ENCODE data around the gene IQCK. TPM values are rescaled to one million over a fixed set of nuclear protein-coding genes. Genes with fewer than 3 reads are reported as not detected.

IQCK gene
- total RNA-seq, 6 experiments from 2014 or later, result 2.0 to 4.7 (median 3.9) TPM

DNA sequence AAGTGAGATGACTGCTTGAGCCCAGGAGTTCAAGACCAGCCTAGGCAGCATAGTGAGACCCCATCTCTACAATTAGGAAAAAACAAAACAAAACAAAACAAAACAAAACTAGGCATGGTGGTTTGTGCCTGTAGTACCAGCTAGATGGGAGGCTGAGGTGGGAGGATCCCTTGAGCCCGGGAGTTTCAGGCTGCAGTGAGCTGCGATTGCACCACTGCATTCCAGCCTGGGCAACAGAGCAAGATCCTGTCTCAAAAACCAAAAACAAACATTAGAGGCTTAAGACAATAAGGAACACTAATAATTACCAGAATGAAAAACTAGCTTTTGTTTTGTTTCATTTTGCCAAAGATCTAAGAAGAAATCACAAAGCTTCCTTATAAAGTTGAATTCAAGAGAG is 97.3 kb downstream of the IQCK start:
- TF ChIP-seq POLR2A (IDR thresholded peaks at IDR 0.05) (no peak), CTCF (IDR thresholded peaks at IDR 0.05) (no peak)
- intact Hi-C loops (cut with DNase I), result no loop called here
- DNase-seq (no peak), ATAC-seq (no peak)
- no peak overlapping the region for H3K27ac ChIP-seq
- peaks cover 0 to 6% (median 0%) of the 10 kb centered on the region in 4 donors for H3K4me1 ChIP-seq
- H3K4me3 ChIP-seq, result no peak overlapping the region
- H3K27me3 ChIP-seq, result no peaks in the 10 kb centered on the region
- H3K36me3 ChIP-seq, result no peaks in the 10 kb centered on the region
- no peaks in the 10 kb centered on the region for H3K9me3 ChIP-seq
- WGBS (ENCODE audit: insufficient coverage, low coverage, low lambda C conversion rate, missing lambda C conversion rate), result 25% methylated on average over 2 of the region's 2 CpGs

- Histone ChIP-seq H3K36me3 (no peaks in the 10 kb centered on the region), H3K9me3 (no peaks in the 10 kb centered on the region), H3K4me3 (no peak overlapping the region), H3K27me3 (no peaks in the 10 kb centered on the region), H3K27ac (peak overlapping the region in 1 of 3 donors; percentile 4), H3K4me1 (no peaks in the 10 kb centered on the region)
- TF ChIP-seq CTCF (IDR thresholded peaks at IDR 0.05) (no peak), POLR2A (IDR thresholded peaks at IDR 0.05) (no peak)
- WGBS (ENCODE audit: insufficient coverage, low coverage, low lambda C conversion rate, missing lambda C conversion rate), result 41% methylated on average over 3 of the region's 3 CpGs
- DNase-seq (peak in 1 of 3 donors; percentile 31), ATAC-seq (peak; percentile 48 to 95 (median 69))
- intact Hi-C loops (cut with DNase I), result no loop called here
Observed at GRCh38 chr16:19817122-19817521, 99.1 kb downstream of the IQCK start.

DNA sequence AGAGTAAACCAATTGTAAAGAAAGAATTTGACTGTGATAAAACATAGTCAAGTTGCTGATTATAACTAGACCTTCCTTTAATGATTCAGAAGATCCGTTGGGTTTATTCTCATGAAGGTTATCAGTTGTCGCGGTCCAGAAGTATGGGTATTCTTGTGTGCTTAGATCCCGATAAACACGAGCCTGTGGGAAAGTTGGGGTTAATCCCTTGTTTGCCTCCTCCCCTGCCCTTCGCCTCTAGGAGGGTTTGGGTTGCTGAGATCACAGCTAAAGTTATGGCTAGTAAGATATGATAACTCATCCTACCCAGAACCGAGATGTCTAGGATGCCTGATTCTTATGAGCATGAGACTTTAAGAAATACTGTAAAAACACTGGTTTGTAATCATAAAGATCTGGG is 99.8 kb downstream of the IQCK start:
- no peak overlapping the region for H3K27ac ChIP-seq
- TF ChIP-seq POLR2A (IDR thresholded peaks at IDR 0.05) (no peak), CTCF (IDR thresholded peaks at IDR 0.05) (no peak)
- WGBS (ENCODE audit: insufficient coverage, low coverage, low lambda C conversion rate, missing lambda C conversion rate), result 67% methylated on average over 7 of the region's 7 CpGs
- intact Hi-C loops (cut with DNase I), result no loop called here
- no peaks in the 10 kb centered on the region for H3K4me1 ChIP-seq
- DNase-seq (no peak), ATAC-seq (no peak)
- H3K4me3 ChIP-seq, result no peak overlapping the region
- no peaks in the 10 kb centered on the region for H3K27me3 ChIP-seq
- H3K9me3 ChIP-seq, result no peaks in the 10 kb centered on the region
- H3K36me3 ChIP-seq, result no peaks in the 10 kb centered on the region

- H3K4me3 ChIP-seq, result no peak overlapping the region
- WGBS (ENCODE audit: insufficient coverage, low coverage, low lambda C conversion rate, missing lambda C conversion rate), result 60% methylated on average over 2 of the region's 2 CpGs
- DNase-seq, result no peak
- H3K4me1 ChIP-seq, result no peaks in the 10 kb centered on the region
- no peaks in the 10 kb centered on the region for H3K27me3 ChIP-seq
- TF ChIP-seq POLR2A (IDR thresholded peaks at IDR 0.05), result no peak
- TF ChIP-seq CTCF (IDR thresholded peaks at IDR 0.05), result no peak
- no peaks in the 10 kb centered on the region for H3K9me3 ChIP-seq
- peak in 3 of 4 donors; percentile 30 to 82 (median 46) for ATAC-seq
- intact Hi-C loops (cut with DNase I), result no loop called here
- H3K27ac ChIP-seq, result no peak overlapping the region
- H3K36me3 ChIP-seq, result no peaks in the 10 kb centered on the region
Observed at GRCh38 chr16:19822533-19822932, 104.5 kb downstream of the IQCK start.

GRCh38 chr16:19823322-19823721 is 105.3 kb downstream of the IQCK start:
- ATAC-seq, result no peak
- intact Hi-C loops (cut with DNase I), result no loop called here
- H3K4me3 ChIP-seq, result no peak overlapping the region
- H3K27me3 ChIP-seq, result no peaks in the 10 kb centered on the region
- H3K27ac ChIP-seq, result no peak overlapping the region
- H3K36me3 ChIP-seq, result no peaks in the 10 kb centered on the region
- DNase-seq, result no peak
- TF ChIP-seq CTCF (IDR thresholded peaks at IDR 0.05), result no peak
- no peak for TF ChIP-seq POLR2A (IDR thresholded peaks at IDR 0.05)
- no peaks in the 10 kb centered on the region for H3K4me1 ChIP-seq
- WGBS (ENCODE audit: insufficient coverage, low coverage, low lambda C conversion rate, missing lambda C conversion rate), result no CpG with 5 or more reads among the region's 6 CpGs
- no peaks in the 10 kb centered on the region for H3K9me3 ChIP-seq

Measured in right lobe of liver (tissue), 6 donors.